ENCODE data around the gene GPR52. TPM values are rescaled to one million over a fixed set of nuclear protein-coding genes. Genes with fewer than 3 reads are reported as not detected.

GPR52 gene
- total RNA-seq, 1 donor from 2014 or later, result 0.84 TPM

DNA sequence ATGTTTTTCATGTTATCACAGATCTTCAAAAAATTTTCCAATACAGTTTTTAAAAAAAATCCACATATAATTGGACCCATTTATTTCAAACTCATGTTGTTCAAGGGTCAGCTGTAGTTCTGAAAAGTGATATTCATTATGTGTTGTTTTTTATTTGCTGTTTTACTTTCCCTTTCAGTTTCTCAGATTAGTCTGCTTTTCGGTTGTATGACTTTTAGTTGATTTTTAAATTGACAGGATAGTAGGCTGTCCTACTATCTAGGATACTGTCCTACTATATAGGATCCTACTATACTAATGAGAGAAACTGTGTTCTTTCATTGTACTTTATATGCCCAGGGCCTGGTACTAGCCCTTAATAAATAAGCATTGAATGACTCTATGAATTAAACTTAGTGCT lies 33.6 kb upstream of the GPR52 start:
- no peaks in the 10 kb centered on the region for H3F3A ChIP-seq (ENCODE audit: low read depth)
- no peak overlapping the region for H3K9ac ChIP-seq
- H3K9me3 ChIP-seq (ENCODE audit: low read depth), result no peaks in the 10 kb centered on the region
- Mint-ChIP-seq H3K4me1 (peaks cover 4% of the 10 kb centered on the region), H3K27me3 (ENCODE audit: insufficient read depth, low read depth) (no peaks in the 10 kb centered on the region), H3K27ac (no peak overlapping the region), H3K4me3 (no peak overlapping the region), H3K36me3 (no peaks in the 10 kb centered on the region), H3K9me3 (no peaks in the 10 kb centered on the region)
- DNase-seq (ENCODE audit: low spot score), result no peak
- H3K4me1 ChIP-seq, result no peaks in the 10 kb centered on the region
- no peaks in the 10 kb centered on the region for H4K20me1 ChIP-seq (ENCODE audit: low read depth)
- no peaks in the 10 kb centered on the region for H3K79me2 ChIP-seq (ENCODE audit: low read depth)
- H3K4me2 ChIP-seq, result no peak overlapping the region
- H3K36me3 ChIP-seq, result no peaks in the 10 kb centered on the region
- no peak for TF ChIP-seq CTCF (IDR thresholded peaks at IDR 0.05)
- no peak for TF ChIP-seq EZH2phosphoT487 (IDR thresholded peaks at IDR 0.05)
- no peak for TF ChIP-seq EZH2 (IDR thresholded peaks at IDR 0.05)
- H3K27me3 ChIP-seq, result no peaks in the 10 kb centered on the region
- H3K4me3 ChIP-seq, result no peak overlapping the region
- no peak overlapping the region for H2AFZ ChIP-seq (replicated peaks)
- H3K27ac ChIP-seq, result no peak overlapping the region

DNA sequence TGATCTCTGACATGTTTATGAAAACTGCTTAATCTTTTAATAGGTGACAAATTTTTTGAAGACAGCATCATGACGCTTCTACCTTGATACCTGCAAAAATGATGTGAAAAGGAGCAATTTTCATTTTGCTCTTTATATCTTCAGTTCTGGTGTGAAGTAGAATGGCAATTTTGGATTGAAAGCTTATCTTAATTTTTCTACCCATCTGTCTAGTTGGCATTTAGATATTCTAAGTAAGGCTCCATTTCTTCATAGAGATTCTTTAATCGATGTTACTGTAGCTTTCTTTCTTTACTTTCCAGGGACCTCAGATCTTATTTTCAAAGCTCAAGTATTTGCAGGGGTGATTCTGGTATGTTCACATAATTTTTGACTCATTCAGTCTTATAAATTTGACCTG lies 32.3 kb upstream of the GPR52 start:
- no peak overlapping the region for H3K27ac Mint-ChIP-seq
- Histone ChIP-seq H2AFZ (replicated peaks) (no peak overlapping the region), H3K27ac (no peak overlapping the region), H3K27me3 (no peaks in the 10 kb centered on the region), H3K36me3 (no peaks in the 10 kb centered on the region), H3K4me1 (no peaks in the 10 kb centered on the region), H3K4me2 (no peak overlapping the region), H3K9ac (no peak overlapping the region), H4K20me1 (ENCODE audit: low read depth) (no peaks in the 10 kb centered on the region), H3F3A (ENCODE audit: low read depth) (no peaks in the 10 kb centered on the region), H3K79me2 (ENCODE audit: low read depth) (no peaks in the 10 kb centered on the region), H3K4me3 (no peak overlapping the region), H3K9me3 (ENCODE audit: low read depth) (no peaks in the 10 kb centered on the region)
- H3K4me1 Mint-ChIP-seq, result no peaks in the 10 kb centered on the region
- no peak for TF ChIP-seq EZH2phosphoT487 (IDR thresholded peaks at IDR 0.05)
- no peak for TF ChIP-seq EZH2 (IDR thresholded peaks at IDR 0.05)
- no peak for TF ChIP-seq CTCF (IDR thresholded peaks at IDR 0.05)
- H3K9me3 Mint-ChIP-seq, result no peaks in the 10 kb centered on the region
- H3K36me3 Mint-ChIP-seq, result no peaks in the 10 kb centered on the region
- H3K4me3 Mint-ChIP-seq, result no peak overlapping the region
- DNase-seq (ENCODE audit: low spot score), result no peak
- H3K27me3 Mint-ChIP-seq (ENCODE audit: insufficient read depth, low read depth), result no peaks in the 10 kb centered on the region

DNA sequence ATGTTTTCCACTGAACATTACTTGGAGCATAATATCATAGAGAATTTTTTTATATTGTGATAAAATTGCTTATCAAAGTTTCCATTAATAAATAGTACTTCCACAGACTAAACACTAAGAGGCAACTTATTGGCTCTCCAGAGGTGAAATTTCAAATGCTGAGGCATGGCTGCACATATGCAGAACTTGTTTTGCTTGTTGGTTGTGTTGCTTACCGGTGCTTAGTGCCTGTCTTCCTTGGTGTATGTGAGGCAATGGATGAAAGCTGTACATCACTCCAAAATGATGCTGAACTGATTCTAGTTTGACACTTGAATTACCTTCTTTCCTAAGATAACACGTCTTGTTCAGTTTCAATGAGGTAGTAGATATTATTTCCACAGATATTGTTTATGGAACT lies 29.8 kb upstream of the GPR52 start:
- no peak overlapping the region for H3K27ac ChIP-seq
- no peaks in the 10 kb centered on the region for H3F3A ChIP-seq (ENCODE audit: low read depth)
- no peaks in the 10 kb centered on the region for H3K9me3 Mint-ChIP-seq
- no peak overlapping the region for H3K4me3 Mint-ChIP-seq
- no peaks in the 10 kb centered on the region for H3K79me2 ChIP-seq (ENCODE audit: low read depth)
- no peaks in the 10 kb centered on the region for H3K27me3 ChIP-seq
- DNase-seq (ENCODE audit: low spot score), result no peak
- H3K4me2 ChIP-seq, result no peak overlapping the region
- no peak overlapping the region for H3K27ac Mint-ChIP-seq
- no peaks in the 10 kb centered on the region for H3K9me3 ChIP-seq (ENCODE audit: low read depth)
- no peaks in the 10 kb centered on the region for H3K36me3 ChIP-seq
- no peak overlapping the region for H2AFZ ChIP-seq (replicated peaks)
- H3K4me1 Mint-ChIP-seq, result no peaks in the 10 kb centered on the region
- TF ChIP-seq EZH2phosphoT487 (IDR thresholded peaks at IDR 0.05) (no peak), EZH2 (IDR thresholded peaks at IDR 0.05) (no peak), CTCF (IDR thresholded peaks at IDR 0.05) (no peak)
- H3K9ac ChIP-seq, result no peak overlapping the region
- no peaks in the 10 kb centered on the region for H3K4me1 ChIP-seq
- H3K36me3 Mint-ChIP-seq, result no peaks in the 10 kb centered on the region
- no peak overlapping the region for H3K4me3 ChIP-seq
- H3K27me3 Mint-ChIP-seq (ENCODE audit: insufficient read depth, low read depth), result no peaks in the 10 kb centered on the region
- no peaks in the 10 kb centered on the region for H4K20me1 ChIP-seq (ENCODE audit: low read depth)

GRCh38 chr1:174425121-174425520 lies 22.6 kb upstream of the GPR52 start:
- no peak overlapping the region for H3K4me3 ChIP-seq
- H3K9ac ChIP-seq, result no peak overlapping the region
- no peak overlapping the region for H3K27ac ChIP-seq
- no peak overlapping the region for H3K27ac Mint-ChIP-seq
- no peaks in the 10 kb centered on the region for H3F3A ChIP-seq (ENCODE audit: low read depth)
- no peak overlapping the region for H3K4me2 ChIP-seq
- no peaks in the 10 kb centered on the region for H3K4me1 ChIP-seq
- no peaks in the 10 kb centered on the region for H3K4me1 Mint-ChIP-seq
- no peak overlapping the region for H2AFZ ChIP-seq (replicated peaks)
- H3K9me3 ChIP-seq (ENCODE audit: low read depth), result no peaks in the 10 kb centered on the region
- H3K36me3 Mint-ChIP-seq, result no peaks in the 10 kb centered on the region
- no peaks in the 10 kb centered on the region for H3K79me2 ChIP-seq (ENCODE audit: low read depth)
- no peaks in the 10 kb centered on the region for H4K20me1 ChIP-seq (ENCODE audit: low read depth)
- no peaks in the 10 kb centered on the region for H3K27me3 ChIP-seq
- no peak overlapping the region for H3K4me3 Mint-ChIP-seq
- H3K9me3 Mint-ChIP-seq, result no peaks in the 10 kb centered on the region
- no peaks in the 10 kb centered on the region for H3K27me3 Mint-ChIP-seq (ENCODE audit: insufficient read depth, low read depth)
- DNase-seq (ENCODE audit: low spot score), result no peak
- TF ChIP-seq EZH2phosphoT487 (IDR thresholded peaks at IDR 0.05), result no peak
- TF ChIP-seq EZH2 (IDR thresholded peaks at IDR 0.05), result no peak
- no peak for TF ChIP-seq CTCF (IDR thresholded peaks at IDR 0.05)
- no peaks in the 10 kb centered on the region for H3K36me3 ChIP-seq
